ENCODE results near the gene GPR171. TPM values are rescaled to one million over a fixed set of nuclear protein-coding genes. Genes with fewer than 3 reads are reported as not detected.

GPR171 gene
- total and polyA plus RNA-seq, 2 donors (not counting 1 experiment from before 2014, with no cell fraction given) = not detected

DNA sequence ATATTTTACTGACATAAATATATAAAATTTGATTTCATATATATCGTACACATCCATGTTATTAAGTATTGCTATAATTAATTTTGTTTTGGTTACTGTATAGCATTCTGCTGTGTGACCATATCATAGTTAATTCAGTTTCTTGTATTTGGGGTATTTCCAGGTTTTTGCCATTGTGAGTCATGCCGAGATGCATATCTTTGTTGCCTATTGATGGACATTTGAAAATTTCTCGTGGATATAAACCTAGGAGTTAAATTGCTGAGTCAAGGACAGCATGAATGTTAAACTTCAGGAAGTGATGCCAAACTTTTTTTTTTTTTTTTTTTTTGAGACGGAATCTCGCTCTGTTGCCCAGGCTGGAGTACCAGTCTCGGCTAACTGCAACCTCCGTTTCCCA is 33.7 kb upstream of the GPR171 start:
- Histone ChIP-seq H4K20me1 (ENCODE audit: control insufficient read depth, extremely low read depth, insufficient read depth, low read length) (no peaks in the 10 kb centered on the region), H3K9ac (ENCODE audit: insufficient read depth, low read length) (no peak overlapping the region), H3K4me1 (ENCODE audit: control insufficient read depth, extremely low read depth, insufficient read depth, low read length) (no peaks in the 10 kb centered on the region), H3K4me2 (ENCODE audit: extremely low read depth, insufficient read depth, low read length) (no peak overlapping the region), H3K9me3 (ENCODE audit: control insufficient read depth, insufficient read depth, low read depth, low read length) (no peaks in the 10 kb centered on the region), H3K4me3 (replicated peaks in 1 of 4; ENCODE audit: control extremely low read depth in 1 of 4, insufficient read depth in 1 of 4, low read depth in 3 of 4, low read length in 4 of 4) (no peak overlapping the region), H3K79me2 (ENCODE audit: control insufficient read depth, insufficient read depth, low read length) (no peaks in the 10 kb centered on the region), H2AFZ (ENCODE audit: low read length) (no peak overlapping the region), H3K27me3 (ENCODE audit: control insufficient read depth, insufficient read depth, low read length) (no peaks in the 10 kb centered on the region), H3K36me3 (ENCODE audit: control insufficient read depth, insufficient read depth, low read length) (no peaks in the 10 kb centered on the region), H3K27ac (ENCODE audit: insufficient read depth, low read length) (no peak overlapping the region)
- TF ChIP-seq, protein P1, sequence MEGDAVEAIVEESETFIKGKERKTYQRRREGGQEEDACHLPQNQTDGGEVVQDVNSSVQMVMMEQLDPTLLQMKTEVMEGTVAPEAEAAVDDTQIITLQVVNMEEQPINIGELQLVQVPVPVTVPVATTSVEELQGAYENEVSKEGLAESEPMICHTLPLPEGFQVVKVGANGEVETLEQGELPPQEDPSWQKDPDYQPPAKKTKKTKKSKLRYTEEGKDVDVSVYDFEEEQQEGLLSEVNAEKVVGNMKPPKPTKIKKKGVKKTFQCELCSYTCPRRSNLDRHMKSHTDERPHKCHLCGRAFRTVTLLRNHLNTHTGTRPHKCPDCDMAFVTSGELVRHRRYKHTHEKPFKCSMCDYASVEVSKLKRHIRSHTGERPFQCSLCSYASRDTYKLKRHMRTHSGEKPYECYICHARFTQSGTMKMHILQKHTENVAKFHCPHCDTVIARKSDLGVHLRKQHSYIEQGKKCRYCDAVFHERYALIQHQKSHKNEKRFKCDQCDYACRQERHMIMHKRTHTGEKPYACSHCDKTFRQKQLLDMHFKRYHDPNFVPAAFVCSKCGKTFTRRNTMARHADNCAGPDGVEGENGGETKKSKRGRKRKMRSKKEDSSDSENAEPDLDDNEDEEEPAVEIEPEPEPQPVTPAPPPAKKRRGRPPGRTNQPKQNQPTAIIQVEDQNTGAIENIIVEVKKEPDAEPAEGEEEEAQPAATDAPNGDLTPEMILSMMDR (conservative IDR thresholded peaks at IDR 0.05 in 1 of 2, IDR thresholded peaks at IDR 0.05 in 1 of 2; ENCODE audit: low read depth in 1 of 2, low read length in 2 of 2) = no peak
- TF ChIP-seq EZH2 (IDR thresholded peaks at IDR 0.05; ENCODE audit: low read length, missing control alignments) = no peak
- DNase-seq (ENCODE audit: low read depth in 2 of 2) = peak in 1 of 2 donors; percentile 29

DNA sequence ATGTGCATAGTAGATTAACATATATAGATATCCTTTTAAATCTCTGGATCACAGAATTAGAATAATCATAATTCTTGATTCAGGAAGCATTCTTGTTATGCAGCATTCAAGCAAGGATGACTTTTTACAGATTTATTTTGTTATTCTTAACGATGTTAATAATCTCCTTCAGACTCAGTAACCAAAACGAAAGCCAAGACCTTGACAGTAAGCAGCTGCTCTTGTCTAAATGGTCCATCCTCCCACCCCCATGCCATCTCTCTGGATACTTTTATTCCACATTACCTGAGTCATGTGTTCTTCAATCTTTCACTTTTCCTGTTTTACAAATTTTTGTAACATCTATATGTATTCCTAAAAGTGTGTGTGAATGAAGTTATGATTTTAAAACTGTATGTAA is 33.3 kb upstream of the GPR171 start:
- Histone ChIP-seq H3K4me2 (ENCODE audit: extremely low read depth, insufficient read depth, low read length) (no peak overlapping the region), H2AFZ (ENCODE audit: low read length) (no peak overlapping the region), H3K36me3 (ENCODE audit: control insufficient read depth, insufficient read depth, low read length) (no peaks in the 10 kb centered on the region), H3K9ac (ENCODE audit: insufficient read depth, low read length) (no peak overlapping the region), H3K27ac (ENCODE audit: insufficient read depth, low read length) (no peak overlapping the region), H3K4me1 (ENCODE audit: control insufficient read depth, extremely low read depth, insufficient read depth, low read length) (no peaks in the 10 kb centered on the region), H3K4me3 (replicated peaks in 1 of 4; ENCODE audit: control extremely low read depth in 1 of 4, insufficient read depth in 1 of 4, low read depth in 3 of 4, low read length in 4 of 4) (no peak overlapping the region), H4K20me1 (ENCODE audit: control insufficient read depth, extremely low read depth, insufficient read depth, low read length) (no peaks in the 10 kb centered on the region), H3K79me2 (ENCODE audit: control insufficient read depth, insufficient read depth, low read length) (no peaks in the 10 kb centered on the region), H3K27me3 (ENCODE audit: control insufficient read depth, insufficient read depth, low read length) (no peaks in the 10 kb centered on the region), H3K9me3 (ENCODE audit: control insufficient read depth, insufficient read depth, low read depth, low read length) (no peaks in the 10 kb centered on the region)
- DNase-seq (ENCODE audit: low read depth in 2 of 2) = no peak
- TF ChIP-seq EZH2 (IDR thresholded peaks at IDR 0.05; ENCODE audit: low read length, missing control alignments) = no peak
- TF ChIP-seq, protein P1 (conservative IDR thresholded peaks at IDR 0.05 in 1 of 2, IDR thresholded peaks at IDR 0.05 in 1 of 2; ENCODE audit: low read depth in 1 of 2, low read length in 2 of 2) = no peak

DNA sequence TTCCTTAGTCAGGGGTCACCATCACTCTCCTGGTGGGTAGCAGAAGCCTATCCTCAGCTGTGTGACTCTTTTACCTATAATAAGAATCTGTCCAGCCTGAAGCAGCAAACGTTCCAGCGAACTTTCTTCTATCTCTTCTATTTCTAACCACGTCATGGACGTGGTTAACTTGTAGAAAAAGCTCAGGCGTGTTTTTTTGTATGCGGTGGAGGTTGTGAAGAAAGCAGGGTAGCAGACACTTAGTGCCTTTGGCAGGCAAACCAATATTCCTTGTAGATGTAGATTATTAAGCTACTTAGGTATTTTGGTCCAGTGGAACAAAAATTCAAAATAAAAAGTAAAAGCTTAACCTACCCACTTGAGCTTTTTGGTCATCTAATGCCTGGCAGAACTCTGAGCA is 31.8 kb upstream of the GPR171 start:
- TF ChIP-seq, protein P1 (conservative IDR thresholded peaks at IDR 0.05 in 1 of 2, IDR thresholded peaks at IDR 0.05 in 1 of 2; ENCODE audit: low read depth in 1 of 2, low read length in 2 of 2) = no peak
- no peak for TF ChIP-seq EZH2 (IDR thresholded peaks at IDR 0.05; ENCODE audit: low read length, missing control alignments)
- H3K4me1 ChIP-seq (ENCODE audit: control insufficient read depth, extremely low read depth, insufficient read depth, low read length) = no peaks in the 10 kb centered on the region
- no peaks in the 10 kb centered on the region for H3K36me3 ChIP-seq (ENCODE audit: control insufficient read depth, insufficient read depth, low read length)
- no peak overlapping the region for H2AFZ ChIP-seq (ENCODE audit: low read length)
- no peaks in the 10 kb centered on the region for H4K20me1 ChIP-seq (ENCODE audit: control insufficient read depth, extremely low read depth, insufficient read depth, low read length)
- no peak overlapping the region for H3K9ac ChIP-seq (ENCODE audit: insufficient read depth, low read length)
- no peaks in the 10 kb centered on the region for H3K27me3 ChIP-seq (ENCODE audit: control insufficient read depth, insufficient read depth, low read length)
- no peaks in the 10 kb centered on the region for H3K79me2 ChIP-seq (ENCODE audit: control insufficient read depth, insufficient read depth, low read length)
- H3K27ac ChIP-seq (ENCODE audit: insufficient read depth, low read length) = no peak overlapping the region
- no peak overlapping the region for H3K4me3 ChIP-seq (replicated peaks in 1 of 4; ENCODE audit: control extremely low read depth in 1 of 4, insufficient read depth in 1 of 4, low read depth in 3 of 4, low read length in 4 of 4)
- no peak overlapping the region for H3K4me2 ChIP-seq (ENCODE audit: extremely low read depth, insufficient read depth, low read length)
- no peaks in the 10 kb centered on the region for H3K9me3 ChIP-seq (ENCODE audit: control insufficient read depth, insufficient read depth, low read depth, low read length)
- DNase-seq (ENCODE audit: low read depth in 2 of 2) = no peak

Data from fibroblast of lung (primary cell).